ENCODE data around the gene CYRIA. TPM values are rescaled to one million over a fixed set of nuclear protein-coding genes. Genes with fewer than 3 reads are reported as not detected.

Gene CYRIA
- total RNA-seq, 1 experiment from 2014 or later, result 0.19 TPM

DNA sequence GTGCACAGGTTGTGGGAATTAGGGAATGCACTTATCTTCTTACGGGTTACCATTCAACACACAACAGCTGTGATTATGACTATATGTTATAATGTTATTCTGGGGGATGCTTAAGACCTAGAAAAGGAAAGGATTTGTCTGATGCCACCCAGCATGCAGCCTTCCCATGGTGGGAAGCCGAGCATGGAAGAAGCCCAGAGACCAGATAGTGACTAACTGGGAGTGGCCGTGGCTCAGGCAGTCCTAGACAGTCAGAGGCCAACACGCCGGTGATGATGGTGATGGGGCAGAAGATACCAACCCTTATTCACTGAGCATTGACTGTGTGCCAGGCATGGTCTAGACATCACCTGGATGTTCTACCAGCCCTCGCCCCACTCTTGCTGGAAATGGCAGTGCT is 35.9 kb downstream of the CYRIA start:
- intact Hi-C loops (cut with micrococcal nuclease; ENCODE audit: unreplicated experiment), result no loop called here
- TF ChIP-seq CTCF (IDR thresholded peaks at IDR 0.05; ENCODE audit: unreplicated experiment), result no peak
- CTCF ChIA-PET, result no interaction called here
- no TSS peak for BruUV-seq (replicated peaks)
- no peaks in the 10 kb centered on the region for H3K4me1 Mint-ChIP-seq (ENCODE audit: low read depth, unreplicated experiment)
- H3K4me3 Mint-ChIP-seq (ENCODE audit: low read depth, unreplicated experiment), result no peak overlapping the region
- peaks cover 83% of the 10 kb centered on the region for H3K27me3 Mint-ChIP-seq (ENCODE audit: unreplicated experiment)
- H3K27ac Mint-ChIP-seq (ENCODE audit: unreplicated experiment), result no peak overlapping the region
- no peaks in the 10 kb centered on the region for H3K36me3 Mint-ChIP-seq (ENCODE audit: insufficient read depth, unreplicated experiment)
- no peaks in the 10 kb centered on the region for H3K9me3 Mint-ChIP-seq (ENCODE audit: low read depth, unreplicated experiment)
- DNase-seq, result no peak

DNA sequence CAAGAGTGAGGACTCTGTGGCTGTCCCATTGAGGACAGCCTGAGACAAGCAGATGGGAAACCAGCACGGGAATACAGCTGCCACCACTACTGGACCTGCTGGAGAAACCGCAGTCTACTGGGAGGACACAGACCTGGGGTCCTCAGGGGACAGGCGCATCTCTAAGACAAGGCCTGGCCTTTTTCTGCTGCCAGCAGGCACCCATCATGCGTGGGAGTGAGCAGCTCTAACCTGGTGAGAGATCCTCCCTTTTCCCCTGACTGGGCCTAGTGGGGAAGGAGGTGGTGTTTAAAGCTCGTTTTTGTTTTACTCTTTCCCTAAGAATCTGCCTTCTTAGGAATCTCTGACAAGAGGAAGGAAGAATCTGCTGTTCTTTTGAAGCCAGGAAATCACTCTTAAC is 36.6 kb downstream of the CYRIA start:
- CTCF ChIA-PET, result no interaction called here
- Mint-ChIP-seq H3K36me3 (ENCODE audit: insufficient read depth, unreplicated experiment) (no peaks in the 10 kb centered on the region), H3K27me3 (ENCODE audit: unreplicated experiment) (peaks cover 76% of the 10 kb centered on the region), H3K27ac (ENCODE audit: unreplicated experiment) (no peak overlapping the region), H3K4me3 (ENCODE audit: low read depth, unreplicated experiment) (no peak overlapping the region), H3K4me1 (ENCODE audit: low read depth, unreplicated experiment) (no peaks in the 10 kb centered on the region), H3K9me3 (ENCODE audit: low read depth, unreplicated experiment) (no peaks in the 10 kb centered on the region)
- DNase-seq, result no peak
- no peak for TF ChIP-seq CTCF (IDR thresholded peaks at IDR 0.05; ENCODE audit: unreplicated experiment)
- BruUV-seq (replicated peaks), result no TSS peak
- intact Hi-C loops (cut with micrococcal nuclease; ENCODE audit: unreplicated experiment), result no loop called here

GRCh38 chr2:16628314-16628713 is 37.3 kb downstream of the CYRIA start:
- Mint-ChIP-seq H3K27ac (ENCODE audit: unreplicated experiment) (no peak overlapping the region), H3K27me3 (ENCODE audit: unreplicated experiment) (peaks cover 72% of the 10 kb centered on the region), H3K36me3 (ENCODE audit: insufficient read depth, unreplicated experiment) (no peaks in the 10 kb centered on the region), H3K4me3 (ENCODE audit: low read depth, unreplicated experiment) (no peak overlapping the region), H3K9me3 (ENCODE audit: low read depth, unreplicated experiment) (no peaks in the 10 kb centered on the region), H3K4me1 (ENCODE audit: low read depth, unreplicated experiment) (peaks cover 2% of the 10 kb centered on the region)
- no peak for TF ChIP-seq CTCF (IDR thresholded peaks at IDR 0.05; ENCODE audit: unreplicated experiment)
- DNase-seq, result no peak
- CTCF ChIA-PET, result no interaction called here
- intact Hi-C loops (cut with micrococcal nuclease; ENCODE audit: unreplicated experiment), result no loop called here
- BruUV-seq (replicated peaks), result no TSS peak

- Mint-ChIP-seq H3K36me3 (ENCODE audit: insufficient read depth, unreplicated experiment) (no peaks in the 10 kb centered on the region), H3K27me3 (ENCODE audit: unreplicated experiment) (peaks cover 72% of the 10 kb centered on the region), H3K27ac (ENCODE audit: unreplicated experiment) (no peak overlapping the region), H3K9me3 (ENCODE audit: low read depth, unreplicated experiment) (no peaks in the 10 kb centered on the region), H3K4me1 (ENCODE audit: low read depth, unreplicated experiment) (peaks cover 11% of the 10 kb centered on the region), H3K4me3 (ENCODE audit: low read depth, unreplicated experiment) (no peak overlapping the region)
- CTCF ChIA-PET, result interaction anchor here (0.6 kb wide), 1 partner anchor 641 kb away, joined by 3 read pairs; no protein-coding TSS in a partner anchor
- intact Hi-C loops (cut with micrococcal nuclease; ENCODE audit: unreplicated experiment), result no loop called here
- TF ChIP-seq CTCF (IDR thresholded peaks at IDR 0.05; ENCODE audit: unreplicated experiment), result no peak
- DNase-seq, result no peak
- no TSS peak for BruUV-seq (replicated peaks)
These were observed 38.5 kb downstream of the CYRIA start for GRCh38 chr2:16626997-16627605.
